GM03348 (cell line): ENCODE data around the gene HSPA12A.
"Not testable (repeated sequence)": the region's sequence is repeated elsewhere in the genome, so short reads cannot be mapped to it uniquely, and the experiment has no call there.

Experiments used
- DNase-seq: peaks from one replicate; pipeline ENCODE4 v3.0.0; 2012; ENCODE audit warnings: low spot score

The HSPA12A gene

GRCh38 chr10:116715839-116716377, 26.5 kb downstream of the HSPA12A start:
- DNase-seq: no peak

GRCh38 chr10:116715341-116715740, 27.0 kb downstream of the HSPA12A start:
- peak; percentile 46 for DNase-seq

GRCh38 chr10:116713846-116714245, 28.5 kb downstream of the HSPA12A start:
- DNase-seq: no peak

GRCh38 chr10:116712989-116713543, 29.3 kb downstream of the HSPA12A start:
- DNase-seq: no peak

- no peak for DNase-seq
These were observed 29.8 kb downstream of the HSPA12A start for GRCh38 chr10:116712519-116712918.

GRCh38 chr10:116711803-116712202, 30.6 kb downstream of the HSPA12A start:
- DNase-seq: not testable (repeated sequence)

GRCh38 chr10:116710076-116710475, 32.3 kb downstream of the HSPA12A start:
- no peak for DNase-seq

- no peak for DNase-seq
These were observed 33.5 kb downstream of the HSPA12A start for GRCh38 chr10:116708877-116709276.

- peak; percentile 91 for DNase-seq
These were observed 34.0 kb downstream of the HSPA12A start for GRCh38 chr10:116708391-116708821.

GRCh38 chr10:116707981-116708380, 34.4 kb downstream of the HSPA12A start:
- peak; percentile 51 for DNase-seq

GRCh38 chr10:116706281-116706680, 36.1 kb downstream of the HSPA12A start:
- no peak for DNase-seq

GRCh38 chr10:116705498-116705897, 36.9 kb downstream of the HSPA12A start:
- DNase-seq: no peak

- DNase-seq: no peak
These were observed 37.4 kb downstream of the HSPA12A start for GRCh38 chr10:116704926-116705325.

- no peak for DNase-seq
These were observed 40.2 kb downstream of the HSPA12A start for GRCh38 chr10:116702165-116702564.

GRCh38 chr10:116699471-116700150, 42.8 kb downstream of the HSPA12A start:
- no peak for DNase-seq

GRCh38 chr10:116699049-116699448, 43.3 kb downstream of the HSPA12A start:
- DNase-seq: no peak

- no peak for DNase-seq
These were observed 44.0 kb downstream of the HSPA12A start for GRCh38 chr10:116698364-116698763.

GRCh38 chr10:116697816-116698215, 44.5 kb downstream of the HSPA12A start:
- DNase-seq: no peak

GRCh38 chr10:116696919-116697318, 45.4 kb downstream of the HSPA12A start:
- DNase-seq: no peak

GRCh38 chr10:116694927-116695268, 47.5 kb downstream of the HSPA12A start:
- DNase-seq: no peak

GRCh38 chr10:116694243-116694926, 48.0 kb downstream of the HSPA12A start:
- no peak for DNase-seq

GRCh38 chr10:116692225-116692624, 50.1 kb downstream of the HSPA12A start:
- DNase-seq: no peak

- DNase-seq: no peak
These were observed 50.7 kb downstream of the HSPA12A start for GRCh38 chr10:116691635-116692034.
